HEK293T (cell line): Measurements from ENCODE around the gene COMMD6.

Source experiments
- CTCF ChIA-PET: fragments of 350-600 bp; formaldehyde crosslinking; extraction: SDS; loops from one replicate; lab custom pipeline; 2021; ENCODE audit warnings: antibody characterized with exemption, inconsistent platforms; lab: Yijun Ruan, JAX
- POLR2A ChIA-PET: fragments of 350-600 bp; formaldehyde crosslinking; extraction: SDS; loops from one replicate; lab custom pipeline; 2020; ENCODE audit warnings: antibody characterized with exemption, inconsistent platforms; lab: Yijun Ruan, JAX
- DNase-seq: peaks from one replicate; pipeline ENCODE4 v3.0.0; 2012; ENCODE audit warnings: mixed read lengths; ENCODE audit errors: extremely low spot score
- ARNT ChIP-seq: fragments of 450-650 bp; IDR thresholded peaks from 2 replicates; pipeline ENCODE4 v1.6.1; 2017; ENCODE audit warnings: mild to moderate bottlenecking
- BHLHE40 ChIP-seq: fragments of 450-650 bp; IDR thresholded peaks from 2 replicates; pipeline ENCODE4 v1.6.1; 2016; ENCODE audit warnings: mild to moderate bottlenecking, moderate library complexity, borderline replicate concordance
- CTBP1 ChIP-seq: fragments of 450-650 bp; IDR thresholded peaks from 2 replicates; pipeline ENCODE4 v1.6.1; 2016; ENCODE audit warnings: borderline replicate concordance
- ELF4 ChIP-seq: fragments of 450-650 bp; IDR thresholded peaks from 2 replicates; pipeline ENCODE4 v1.6.1; 2017; ENCODE audit warnings: antibody characterized with exemption
- FOXA1 ChIP-seq: fragments of 450-650 bp; IDR thresholded peaks from 2 replicates; pipeline ENCODE4 v1.6.1; 2016; ENCODE audit warnings: mild to moderate bottlenecking
- FOXK2 ChIP-seq: fragments of 450-650 bp; IDR thresholded peaks from 2 replicates; pipeline ENCODE4 v1.6.1; 2016; ENCODE audit warnings: mild to moderate bottlenecking
- FOXM1 ChIP-seq: fragments of 450-650 bp; IDR thresholded peaks from 2 replicates; pipeline ENCODE4 v1.6.1; 2017; ENCODE audit warnings: mild to moderate bottlenecking, borderline replicate concordance
- HDGF ChIP-seq: fragments of 450-650 bp; IDR thresholded peaks from 2 replicates; pipeline ENCODE4 v1.6.1; 2017; ENCODE audit warnings: antibody characterized with exemption, borderline replicate concordance
- L3MBTL2 ChIP-seq: fragments of 450-650 bp; conservative IDR thresholded peaks from 2 replicates; pipeline ENCODE4 v1.6.1; 2016; ENCODE audit warnings: mild to moderate bottlenecking
- LEF1 ChIP-seq: fragments of 450-650 bp; IDR thresholded peaks from 2 replicates; pipeline ENCODE4 v1.6.1; 2017; ENCODE audit warnings: mild to moderate bottlenecking, borderline replicate concordance
- NFRKB ChIP-seq: fragments of 450-650 bp; IDR thresholded peaks from 2 replicates; pipeline ENCODE4 v1.6.1; 2016; ENCODE audit warnings: mild to moderate bottlenecking, moderate library complexity
- SP1 ChIP-seq: fragments of 450-650 bp; IDR thresholded peaks from 2 replicates; pipeline ENCODE4 v1.6.1; 2017
- SUZ12 ChIP-seq: fragments of 450-650 bp; IDR thresholded peaks from 2 replicates; pipeline ENCODE4 v1.6.1; 2016; ENCODE audit warnings: mild to moderate bottlenecking
- TARDBP ChIP-seq: fragments of 450-650 bp; IDR thresholded peaks from 2 replicates; pipeline ENCODE4 v1.6.1; 2016
- ZNF384 ChIP-seq: fragments of 450-650 bp; IDR thresholded peaks from 2 replicates; pipeline ENCODE4 v1.6.1; 2016
- TF ChIP-seq, protein P1 (sequence below): fragments of 450-650 bp; IDR thresholded peaks from 2 replicates; pipeline ENCODE4 v1.6.1; 2016

COMMD6 gene

DNA sequence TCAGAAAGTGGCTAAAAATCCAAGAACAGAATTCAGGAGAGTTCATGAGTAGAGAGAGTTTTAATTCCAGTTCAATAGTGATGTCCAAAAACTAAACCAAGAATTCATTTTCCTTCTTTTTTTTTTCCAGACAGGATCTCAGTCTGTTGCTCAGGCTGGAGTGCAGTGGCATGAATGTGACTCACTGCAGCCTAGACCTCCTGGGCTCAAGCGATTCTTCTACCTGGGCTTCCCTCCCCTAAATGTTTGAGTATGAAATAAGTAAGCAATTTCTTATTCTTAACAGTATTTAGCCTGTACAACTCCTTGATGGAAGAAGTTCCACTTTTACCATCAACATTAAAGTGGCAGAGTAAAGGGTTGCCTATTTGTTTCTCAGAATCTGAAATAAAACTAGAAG is 3.8 kb downstream of the COMMD6 start:
- TF ChIP-seq CTBP1 = no peak
- TF ChIP-seq TARDBP = no peak
- no peak for TF ChIP-seq BHLHE40
- no peak for TF ChIP-seq FOXK2
- TF ChIP-seq ARNT = no peak
- no peak for TF ChIP-seq ELF4
- TF ChIP-seq L3MBTL2 = no peak
- TF ChIP-seq, protein P1, sequence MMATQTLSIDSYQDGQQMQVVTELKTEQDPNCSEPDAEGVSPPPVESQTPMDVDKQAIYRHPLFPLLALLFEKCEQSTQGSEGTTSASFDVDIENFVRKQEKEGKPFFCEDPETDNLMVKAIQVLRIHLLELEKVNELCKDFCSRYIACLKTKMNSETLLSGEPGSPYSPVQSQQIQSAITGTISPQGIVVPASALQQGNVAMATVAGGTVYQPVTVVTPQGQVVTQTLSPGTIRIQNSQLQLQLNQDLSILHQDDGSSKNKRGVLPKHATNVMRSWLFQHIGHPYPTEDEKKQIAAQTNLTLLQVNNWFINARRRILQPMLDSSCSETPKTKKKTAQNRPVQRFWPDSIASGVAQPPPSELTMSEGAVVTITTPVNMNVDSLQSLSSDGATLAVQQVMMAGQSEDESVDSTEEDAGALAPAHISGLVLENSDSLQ = no peak
- no peak for TF ChIP-seq ZNF384
- TF ChIP-seq LEF1 = no peak
- no peak for TF ChIP-seq SUZ12
- no peak for TF ChIP-seq HDGF
- TF ChIP-seq SP1 = no peak
- no peak for TF ChIP-seq NFRKB
- TF ChIP-seq FOXM1 = no peak
- no peak for TF ChIP-seq FOXA1
- ChIA-PET CTCF (no interaction called here), POLR2A (interaction anchor here (1.0 kb wide), 1 partner anchor 54 kb away, joined by 3 read pairs; no protein-coding TSS in a partner anchor)

DNA sequence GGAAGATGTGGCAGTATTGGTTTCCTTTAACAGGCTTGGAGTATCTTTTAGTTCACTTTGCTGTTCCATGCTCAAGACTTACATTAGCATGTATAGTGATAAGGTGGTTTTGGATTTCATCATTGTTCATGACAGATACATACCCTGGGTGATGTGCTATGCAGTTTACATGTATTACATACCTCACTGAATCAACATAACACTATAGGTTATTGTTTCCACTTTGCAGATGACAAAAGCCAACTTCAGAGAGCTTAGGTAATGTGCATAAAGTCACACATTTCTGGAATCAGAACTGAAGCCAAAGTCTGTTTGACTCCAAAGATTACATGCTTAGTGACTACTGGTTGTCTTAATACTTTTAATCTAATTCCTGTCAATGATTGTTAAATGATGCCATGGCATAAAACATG is 7.1 kb downstream of the COMMD6 start:
- POLR2A ChIA-PET = interaction anchor here (1.0 kb wide), 1 partner anchor 11 kb away, joined by 3 read pairs; no protein-coding TSS in a partner anchor
- no peak for DNase-seq
- no peak for TF ChIP-seq ARNT
- TF ChIP-seq, protein P1 = no peak
- TF ChIP-seq SUZ12 = no peak
- no peak for TF ChIP-seq HDGF
- no peak for TF ChIP-seq BHLHE40
- no peak for TF ChIP-seq FOXA1
- TF ChIP-seq SP1 = no peak
- no peak for TF ChIP-seq ELF4
- TF ChIP-seq L3MBTL2 = no peak
- TF ChIP-seq FOXM1 = no peak
- no peak for TF ChIP-seq ZNF384
- TF ChIP-seq TARDBP = no peak
- no peak for TF ChIP-seq FOXK2
- TF ChIP-seq NFRKB = no peak
- no peak for TF ChIP-seq CTBP1
- no peak for TF ChIP-seq LEF1
- CTCF ChIA-PET = interaction anchor here (1.0 kb wide), 1 partner anchor 48 kb away, joined by 3 read pairs; the partner anchor contains the start of gene TBC1D4

More for the DNA sequence above, 3.8 kb downstream of the COMMD6 start:
- no peak for DNase-seq

DNA sequence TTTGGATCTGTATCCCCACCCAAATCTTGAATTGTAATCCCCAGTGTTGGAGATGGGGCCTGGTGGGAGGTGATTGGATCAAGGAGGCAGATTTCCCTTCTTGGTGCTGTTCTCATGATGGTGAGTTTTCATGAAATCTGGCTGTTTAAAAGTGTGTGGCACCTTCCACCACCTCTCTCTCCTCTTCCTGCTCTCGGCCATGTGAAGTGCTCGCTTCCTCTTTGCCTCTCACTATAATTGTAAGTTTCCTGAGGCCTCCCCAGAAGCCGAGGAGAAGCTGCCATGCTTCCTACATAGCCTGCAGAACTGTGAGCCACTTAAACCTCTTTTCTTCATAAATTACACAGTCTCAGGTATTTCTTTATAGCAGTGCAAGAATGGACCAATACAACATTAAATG is 15.7 kb downstream of the COMMD6 start:
- ChIA-PET POLR2A (no interaction called here), CTCF (no interaction called here)
- DNase-seq = no peak
- TF ChIP-seq L3MBTL2 = no peak
- TF ChIP-seq CTBP1 = no peak
- TF ChIP-seq FOXM1 = no peak
- TF ChIP-seq, protein P1 = no peak
- no peak for TF ChIP-seq BHLHE40
- no peak for TF ChIP-seq SP1
- no peak for TF ChIP-seq FOXA1
- TF ChIP-seq TARDBP = no peak
- no peak for TF ChIP-seq NFRKB
- no peak for TF ChIP-seq LEF1

DNA sequence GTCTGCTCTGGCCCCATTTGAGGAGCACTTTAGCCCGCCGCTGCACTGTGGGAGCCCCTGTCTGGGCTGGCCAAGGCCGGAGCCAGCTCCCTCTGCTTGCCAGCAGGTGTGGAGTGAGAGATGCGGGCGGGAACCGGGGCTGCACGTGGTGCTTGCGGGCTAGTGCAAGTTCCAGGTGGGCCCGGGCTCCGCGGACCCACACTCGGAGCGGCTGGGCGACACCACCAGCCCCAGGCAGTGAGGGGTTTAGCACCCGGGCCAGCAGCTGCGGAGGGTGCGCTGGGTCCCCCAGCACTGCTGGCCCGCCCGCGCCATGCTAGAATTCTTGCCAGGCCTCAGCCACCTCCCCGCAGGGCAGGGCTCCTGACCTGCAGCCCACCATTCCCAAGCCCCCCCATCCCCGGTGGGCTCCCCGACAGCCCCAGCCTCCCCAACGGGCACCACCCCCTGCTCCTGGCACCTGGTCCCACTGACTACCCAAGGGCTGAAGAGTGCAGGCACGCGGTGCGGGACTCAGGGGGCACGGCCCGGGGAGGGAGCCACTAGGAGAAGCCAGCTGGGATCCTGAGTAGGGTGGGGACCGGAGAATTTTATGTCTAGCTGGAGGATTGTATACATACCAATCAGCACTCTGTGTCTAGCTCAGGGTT is 19.1 kb downstream of the COMMD6 start:
- no peak for TF ChIP-seq ZNF384
- no peak for TF ChIP-seq LEF1
- no peak for TF ChIP-seq FOXM1
- no peak for TF ChIP-seq SP1
- TF ChIP-seq CTBP1 = no peak
- TF ChIP-seq SUZ12 = no peak
- no peak for TF ChIP-seq FOXA1
- TF ChIP-seq BHLHE40 = no peak
- TF ChIP-seq TARDBP = no peak
- TF ChIP-seq FOXK2 = no peak
- no peak for TF ChIP-seq HDGF
- TF ChIP-seq ARNT = no peak
- no peak for TF ChIP-seq NFRKB
- no peak for TF ChIP-seq ELF4
- TF ChIP-seq L3MBTL2 = no peak
- TF ChIP-seq, protein P1 = no peak
- ChIA-PET POLR2A (no interaction called here), CTCF (no interaction called here)
- DNase-seq = no peak
